GM23338 (cell line): ENCODE data around the gene MEMO1. TPM values are rescaled to one million over a fixed set of nuclear protein-coding genes. Genes with fewer than 3 reads are reported as not detected.

Experiments used
- ATAC-seq: fragments of 200-7000 bp; cut with Tn5 transposase; 3 replicates; pipeline ENCODE4 v1.9.1; 2020
- DNase-seq: peaks from one replicate; pipeline ENCODE4 v3.0.0-alpha.2; 2015; ENCODE audit warnings: low spot score
- H2AFZ ChIP-seq: fragments of 200-600 bp; sonication (generic); 2 replicates; pipeline ENCODE4 v1.8.0; 2016; ENCODE audit warnings: antibody characterized with exemption, mild to moderate bottlenecking, moderate library complexity
- H3F3A ChIP-seq: fragments of 200-600 bp; sonication (generic); replicated peaks from 2 replicates; pipeline ENCODE4 v1.8.0; 2017; ENCODE audit warnings: antibody characterized with exemption, mixed run types, low read depth
- H3K27ac ChIP-seq: fragments of 200-600 bp; sonication (generic); 2 replicates; pipeline ENCODE4 v1.6.1; 2016; ENCODE audit warnings: low read depth
- H3K27me3 ChIP-seq: fragments of 200-600 bp; sonication (generic); 2 replicates; pipeline ENCODE4 v1.8.0; 2016; ENCODE audit warnings: mild to moderate bottlenecking, mixed run types, moderate library complexity; ENCODE audit not compliant: insufficient read depth
- H3K36me3 ChIP-seq: fragments of 200-600 bp; sonication (generic); 2 replicates; pipeline ENCODE4 v1.8.0; 2016; ENCODE audit warnings: mild to moderate bottlenecking; ENCODE audit not compliant: insufficient read depth
- H3K4me1 ChIP-seq: fragments of 200-600 bp; sonication (generic); 2 replicates; pipeline ENCODE4 v1.8.0; 2016; ENCODE audit warnings: mild to moderate bottlenecking, moderate library complexity; ENCODE audit not compliant: insufficient read depth
- H3K4me2 ChIP-seq: fragments of 200-600 bp; sonication (generic); 2 replicates; pipeline ENCODE4 v1.7.1; 2017; ENCODE audit warnings: mixed run types
- H3K4me3 ChIP-seq: fragments of 200-600 bp; sonication (generic); 2 replicates; pipeline ENCODE4 v1.6.1; 2016; ENCODE audit warnings: mixed run types
- H3K79me2 ChIP-seq: fragments of 200-600 bp; sonication (generic); replicated peaks from 2 replicates; pipeline ENCODE4 v1.8.0; 2017; ENCODE audit warnings: mild to moderate bottlenecking; ENCODE audit not compliant: insufficient read depth
- H3K9me2 ChIP-seq: fragments of 200-600 bp; sonication (generic); 2 replicates; pipeline ENCODE4 v1.8.0; 2017; ENCODE audit not compliant: insufficient read depth
- H4K20me1 ChIP-seq: fragments of 200-600 bp; sonication (generic); replicated peaks from 2 replicates; pipeline ENCODE4 v1.8.0; 2017; ENCODE audit warnings: mild to moderate bottlenecking; ENCODE audit not compliant: insufficient read depth
- H3K27ac Mint-ChIP-seq: 2 replicates; pipeline ENCODE4 v1.8.0; 2020; ENCODE audit warnings: inconsistent platforms, mild to moderate bottlenecking, moderate library complexity, mixed read lengths
- H3K27me3 Mint-ChIP-seq: 3 replicates; pipeline ENCODE4 v1.8.0; 2022; ENCODE audit warnings: low read depth, mild to moderate bottlenecking, moderate library complexity, mixed read lengths, inconsistent platforms; ENCODE audit not compliant: insufficient read depth, poor library complexity
- H3K36me3 Mint-ChIP-seq: 3 replicates; pipeline ENCODE4 v1.8.0; 2021; ENCODE audit warnings: low read depth, mild to moderate bottlenecking, inconsistent platforms, moderate library complexity, mixed read lengths
- H3K4me1 Mint-ChIP-seq: 3 replicates; pipeline ENCODE4 v1.8.0; 2020; ENCODE audit warnings: mild to moderate bottlenecking, inconsistent platforms, mixed read lengths
- H3K4me3 Mint-ChIP-seq: 3 replicates; pipeline ENCODE4 v1.8.0; 2021; ENCODE audit warnings: moderate library complexity, mild to moderate bottlenecking, inconsistent platforms, mixed read lengths
- H3K9me3 Mint-ChIP-seq: 3 replicates; pipeline ENCODE4 v1.8.0; 2020; ENCODE audit warnings: moderate library complexity, mild to moderate bottlenecking, inconsistent platforms, mixed read lengths
- CREB1 ChIP-seq: fragments of 250-450 bp; sonication (Bioruptor Pico); IDR thresholded peaks from 2 replicates; pipeline ENCODE4 v1.5.0; 2020; ENCODE audit warnings: low read depth, mild to moderate bottlenecking, moderate library complexity
- CTCF ChIP-seq, 2 experiments: fragments of 200-600 bp in 1 of 2; sonication (generic) in 1 of 2; conservative IDR thresholded peaks; 2 replicates each; pipeline versions ENCODE4 v1.5.1 to v1.6.1; 2016 to 2017; ENCODE audit warnings: antibody characterized with exemption in 2 of 2, low read depth in 2 of 2, mild to moderate bottlenecking in 2 of 2, moderate library complexity in 1 of 2
- ETS1 ChIP-seq: IDR thresholded peaks from 2 replicates; pipeline ENCODE4 v1.6.1; 2016; ENCODE audit warnings: antibody characterized with exemption
- EZH2 ChIP-seq: fragments of 200-600 bp; sonication (generic); IDR thresholded peaks from one replicate; pipeline ENCODE4 v1.8.0; 2017; ENCODE audit warnings: antibody characterized with exemption, mild to moderate bottlenecking, low read depth; ENCODE audit not compliant: unreplicated experiment
- EZH2phosphoT487 ChIP-seq: fragments of 200-600 bp; sonication (generic); IDR thresholded peaks from one replicate; pipeline ENCODE4 v1.8.1; 2018; ENCODE audit warnings: antibody characterized with exemption; ENCODE audit not compliant: unreplicated experiment
- JUNB ChIP-seq: IDR thresholded peaks from one replicate; pipeline ENCODE4 v1.6.1; 2016; ENCODE audit warnings: antibody characterized with exemption; ENCODE audit not compliant: unreplicated experiment
- NANOG ChIP-seq: IDR thresholded peaks from 2 replicates; pipeline ENCODE4 v1.6.1; 2016; ENCODE audit warnings: antibody characterized with exemption, borderline replicate concordance
- POLR2AphosphoS5 ChIP-seq: IDR thresholded peaks from 2 replicates; pipeline ENCODE4 v1.6.1; 2016; ENCODE audit warnings: antibody characterized with exemption, low read depth
- REST ChIP-seq: IDR thresholded peaks from one replicate; pipeline ENCODE4 v1.6.1; 2018; ENCODE audit warnings: antibody characterized with exemption; ENCODE audit not compliant: unreplicated experiment
- STAT1 ChIP-seq: IDR thresholded peaks from one replicate; pipeline ENCODE4 v1.6.1; 2016; ENCODE audit warnings: antibody characterized with exemption; ENCODE audit not compliant: unreplicated experiment
- ZNF114 ChIP-seq: fragments of 250-450 bp; sonication (Bioruptor Pico); IDR thresholded peaks from 2 replicates; pipeline ENCODE4 v1.5.0; 2020; ENCODE audit warnings: mild to moderate bottlenecking, moderate library complexity
- ZNF331 ChIP-seq: fragments of 250-450 bp; sonication (Bioruptor Pico); IDR thresholded peaks from 2 replicates; pipeline ENCODE4 v1.5.0; 2020; ENCODE audit warnings: low read depth, mild to moderate bottlenecking, moderate library complexity
- ZNF462 ChIP-seq: fragments of 250-450 bp; sonication (Bioruptor Pico); IDR thresholded peaks from 2 replicates; pipeline ENCODE4 v1.5.0; 2020; ENCODE audit warnings: mild to moderate bottlenecking, moderate library complexity
- polyA plus RNA-seq: library from polyadenylated mRNA; unstranded; fragments of >200 nt; fragmentation: Nextera tagmentation; extraction: Ambion mirVana; gene quantifications from 2 replicates; pipeline ENCODE4 v1.2.1, GENCODE V29; 2016
- total RNA-seq: library from RNA; depleted of rRNA; stranded (reverse); fragments of >200 nt; shearing (Covaris generic); gene quantifications from 2 replicates; pipeline ENCODE4 v1.2.3, GENCODE V29; 2014

The MEMO1 gene
- total and polyA plus RNA-seq, 2 experiments from 2014 or later, result 39.1 to 67.0 TPM

GRCh38 chr2:32039447-32040219, 28.8 kb upstream of the MEMO1 start, which contains the start of gene DPY30:
DPY30 (minus strand) TSS chr2:32039805; CDS start chr2:32039456, 349 bp downstream.
- no peak for TF ChIP-seq REST
- no peak for TF ChIP-seq EZH2
- TF ChIP-seq ZNF331 (CRISPR knock-in tag), result no peak
- TF ChIP-seq POLR2AphosphoS5, result peak; percentile 100
- no peak for TF ChIP-seq NANOG
- TF ChIP-seq ZNF114 (CRISPR knock-in tag), result no peak
- peak; percentile 56 for TF ChIP-seq ETS1
- TF ChIP-seq CTCF (conservative IDR thresholded peaks at IDR 0.05; ENCODE audit: low read depth in 2 of 2), result 0 out of 4 replicates have a peak, but pooled peaks of 1 of the 2 experiments have one; percentile 3
- TF ChIP-seq JUNB, result no peak
- no peak for TF ChIP-seq ZNF462 (CRISPR knock-in tag)
- TF ChIP-seq CREB1 (CRISPR knock-in tag), result peak; percentile 72
- TF ChIP-seq EZH2phosphoT487, result no peak
- TF ChIP-seq STAT1, result no peak
- H3K27ac ChIP-seq, result peak within 1 kb of the TSS; percentile 94
- DNase-seq, result peak; percentile 96
- Mint-ChIP-seq H3K36me3 (peaks cover 15% of the 10 kb centered on the region), H3K27me3 (peaks cover 12% of the 10 kb centered on the region), H3K27ac (peak within 1 kb of the TSS; percentile 98), H3K9me3 (no peaks in the 10 kb centered on the region), H3K4me3 (peak within 1 kb of the TSS; percentile 98), H3K4me1 (0 out of 3 replicates have a peak, but pooled peaks cover 3% of the 10 kb centered on the region)
- H3F3A ChIP-seq, result 0 out of 2 replicates have a peak, but pooled peaks cover 3% of the 10 kb centered on the region
- peaks cover 43% of the 10 kb centered on the region for H3K79me2 ChIP-seq
- no peaks in the 10 kb centered on the region; the same call in 1 of the 2 replicates for H4K20me1 ChIP-seq
- no peaks in the 10 kb centered on the region for H3K27me3 ChIP-seq
- H3K9me2 ChIP-seq, result no peaks in the 10 kb centered on the region
- H3K4me3 ChIP-seq, result peak within 1 kb of the TSS; percentile 68
- no peaks in the 10 kb centered on the region for H3K36me3 ChIP-seq
- H2AFZ ChIP-seq, result peak within 1 kb of the TSS; percentile 88
- peaks cover 4% of the 10 kb centered on the region; the same call in 1 of the 2 replicates for H3K4me1 ChIP-seq
- peak within 1 kb of the TSS; percentile 95 for H3K4me2 ChIP-seq
- ATAC-seq, result peak; percentile 93
